Gastrocnemius medialis (tissue), 4 donors: Measurements from ENCODE around the gene NDUFAF8.

Experiments
- CTCF ChIP-seq, 5 experiments: fragments of 450-650 bp in 3 of 5; fragments of 200-600 bp in 2 of 5; sonication (generic) in 2 of 5; IDR thresholded peaks in 4 of 5; conservative IDR thresholded peaks in 1 of 5; 1 replicate in 4 of 5; 2 replicates in 1 of 5; pipeline ENCODE4 v1.5.1; 2016 to 2019; ENCODE audit warnings: antibody characterized with exemption in 5 of 5, mild to moderate bottlenecking in 3 of 5, moderate library complexity in 3 of 5
- POLR2A ChIP-seq, 2 donors: fragments of 450-650 bp; IDR thresholded peaks; one replicate each; pipeline ENCODE4 v1.6.1; 2017; ENCODE audit warnings: antibody characterized with exemption in 2 of 2, mild to moderate bottlenecking in 2 of 2, moderate library complexity in 2 of 2

GRCh38 chr17:81278831-81279230 is 39.7 kb downstream of the NDUFAF8 start:
- TF ChIP-seq CTCF (IDR thresholded peaks at IDR 0.05 in 4 of 5, conservative IDR thresholded peaks at IDR 0.05 in 1 of 5) (no peak), POLR2A (IDR thresholded peaks at IDR 0.05) (no peak)
